NCI-H1694 (cell line): Measurements from ENCODE around the gene SCAPER.
A peak's percentile ranks its signal among the peaks of the same experiment; 100 is the strongest.
"Not testable (repeated sequence)": the region's sequence is repeated elsewhere in the genome, so short reads cannot be mapped to it uniquely, and the experiment has no call there.

Source experiments
- DNase-seq: peaks from one replicate; lab custom pipeline; 2025; lab: John Stamatoyannopoulos, UW

The SCAPER gene

DNA sequence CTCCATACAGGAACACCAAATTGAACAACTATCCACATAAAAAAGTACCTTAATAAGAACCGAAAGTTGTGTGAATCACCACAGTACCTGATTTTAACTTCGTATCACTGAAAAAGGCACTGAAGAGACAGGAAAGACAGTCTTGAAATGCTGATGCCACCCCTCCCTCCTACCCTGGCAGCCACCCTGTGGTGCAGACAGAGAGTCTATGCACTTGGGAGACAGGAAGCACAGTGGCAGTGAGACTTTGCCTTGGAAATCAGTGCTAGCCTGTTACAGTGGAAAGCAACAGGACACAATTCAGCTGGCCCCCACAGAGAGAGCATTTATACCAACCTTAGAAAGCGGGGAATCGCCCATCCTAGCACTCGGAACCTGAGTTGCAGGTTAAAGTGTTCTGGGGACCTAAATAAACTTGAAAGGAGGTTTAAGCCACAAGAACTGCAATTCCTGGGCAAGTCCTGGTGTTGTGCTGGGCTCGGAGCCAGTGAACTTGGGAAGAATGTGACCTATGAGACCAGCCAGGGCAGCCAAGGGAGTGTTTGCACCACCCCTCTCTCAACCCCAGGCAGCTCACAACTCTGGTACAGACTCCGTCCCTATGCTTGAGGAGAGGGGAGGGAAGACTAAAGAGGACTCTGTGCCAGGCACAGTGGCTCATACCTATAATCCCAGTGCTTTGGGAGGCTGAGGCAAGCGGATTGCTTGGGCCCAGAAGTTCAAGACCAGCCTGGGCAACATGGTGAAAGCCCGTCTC is 328.4 kb downstream of the SCAPER start:
- DNase-seq: no peak

DNA sequence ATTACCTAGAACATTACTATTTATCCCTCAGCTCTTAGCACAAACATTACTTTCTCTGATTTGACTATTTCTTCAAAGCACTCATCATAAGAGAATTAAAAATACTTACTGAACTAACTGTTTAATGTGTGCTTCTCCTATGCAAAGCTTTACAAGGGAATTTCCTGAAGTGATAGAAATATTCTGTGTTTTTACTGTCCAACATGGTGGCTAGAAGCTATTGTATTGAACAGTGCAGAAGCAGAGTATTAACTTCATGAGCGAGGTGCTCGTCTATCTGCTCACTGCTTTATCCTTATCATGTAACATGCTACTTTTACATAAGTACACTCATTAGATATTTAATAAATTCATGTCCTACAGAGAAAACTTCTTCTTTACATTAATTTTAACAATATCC is 329.5 kb downstream of the SCAPER start:
- no peak for DNase-seq

DNA sequence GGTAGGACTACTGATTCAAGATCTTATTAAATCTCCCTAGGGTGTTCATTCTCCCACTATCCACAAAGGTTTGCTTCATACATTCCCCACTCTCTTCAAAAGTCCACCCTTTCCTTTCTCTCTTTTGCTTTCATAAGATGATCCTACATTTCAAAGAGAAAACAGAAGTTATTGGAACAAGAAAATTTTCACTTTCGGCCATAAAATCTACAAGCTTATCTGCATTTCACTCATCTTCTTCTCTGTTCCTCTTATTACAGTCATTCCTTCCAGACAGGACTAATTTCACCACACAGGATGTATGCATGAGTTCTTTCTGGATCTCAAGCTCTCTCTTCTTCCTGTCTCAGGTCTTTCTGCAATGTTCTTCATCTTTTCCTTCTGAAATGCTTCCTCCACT is 329.9 kb downstream of the SCAPER start:
- no peak for DNase-seq

DNA sequence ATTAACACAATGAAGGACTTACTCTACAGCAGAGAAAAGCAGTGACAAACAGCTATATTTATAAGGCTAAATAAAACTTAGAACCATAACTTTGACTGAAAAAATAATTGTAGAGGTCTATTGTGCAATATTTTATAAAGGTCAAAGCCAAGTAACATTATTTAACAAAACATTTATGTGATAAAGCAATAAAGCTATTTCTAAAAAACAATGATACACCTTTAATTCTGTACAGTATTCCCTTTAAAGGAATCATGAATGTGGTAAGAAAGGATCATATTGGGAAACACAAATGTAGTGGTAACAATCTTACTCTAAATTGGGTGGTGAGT is 332.2 kb downstream of the SCAPER start:
- no peak for DNase-seq

DNA sequence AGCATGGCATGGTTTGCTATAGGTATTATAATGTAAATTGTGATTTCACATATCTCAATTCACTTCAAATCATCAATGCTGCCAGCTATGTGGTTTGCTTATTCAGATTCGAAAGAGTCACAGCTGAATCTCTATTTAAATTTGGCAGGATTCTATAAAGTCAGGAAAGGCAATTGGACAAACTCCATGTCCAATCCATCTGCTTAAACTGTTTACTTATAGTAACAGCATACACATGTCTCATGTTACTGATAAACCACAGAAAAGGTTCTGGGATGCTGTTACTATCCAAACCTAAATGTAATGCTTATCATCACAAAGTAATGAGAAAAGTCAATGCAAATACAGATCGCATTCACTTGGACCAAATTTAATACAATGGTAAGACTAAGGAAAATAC is 338.9 kb downstream of the SCAPER start:
- peak; percentile 66 for DNase-seq

DNA sequence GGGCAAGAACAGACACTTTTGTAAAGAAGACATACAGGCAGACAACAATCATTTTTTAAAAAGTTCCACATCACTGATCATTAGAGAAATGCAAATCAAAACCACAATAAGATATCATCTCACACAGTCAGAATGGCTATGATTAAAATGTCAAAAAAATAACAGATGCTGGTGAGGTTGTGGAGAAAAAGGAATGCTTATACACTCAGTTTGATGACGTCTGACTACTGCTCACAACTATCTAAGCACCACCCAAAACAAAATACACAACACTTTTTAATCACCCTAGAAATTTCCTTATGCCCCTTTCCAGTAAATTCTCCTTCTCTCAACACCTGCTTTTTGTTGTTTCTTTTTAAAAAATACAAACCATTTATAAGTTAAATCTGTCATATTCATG is 339.8 kb downstream of the SCAPER start:
- DNase-seq: no peak

DNA sequence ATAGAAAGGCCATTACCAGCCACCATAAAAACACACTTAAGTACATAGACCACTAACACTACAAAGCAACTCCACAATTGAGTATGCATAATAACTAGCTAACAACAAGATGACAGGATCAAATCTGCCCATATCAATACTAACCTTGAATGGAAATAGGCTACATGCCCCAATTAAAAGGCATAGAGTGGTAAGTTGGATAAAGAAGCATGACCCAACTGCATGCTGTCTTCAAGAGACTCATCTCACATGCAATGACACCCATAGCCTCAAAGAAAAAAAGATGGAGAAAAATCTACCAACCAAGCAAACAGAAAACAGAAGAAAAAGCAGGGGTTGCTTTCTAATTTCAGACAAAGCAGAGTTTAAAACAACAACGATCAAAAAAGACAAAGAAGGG is 349.9 kb downstream of the SCAPER start:
- DNase-seq: no peak

DNA sequence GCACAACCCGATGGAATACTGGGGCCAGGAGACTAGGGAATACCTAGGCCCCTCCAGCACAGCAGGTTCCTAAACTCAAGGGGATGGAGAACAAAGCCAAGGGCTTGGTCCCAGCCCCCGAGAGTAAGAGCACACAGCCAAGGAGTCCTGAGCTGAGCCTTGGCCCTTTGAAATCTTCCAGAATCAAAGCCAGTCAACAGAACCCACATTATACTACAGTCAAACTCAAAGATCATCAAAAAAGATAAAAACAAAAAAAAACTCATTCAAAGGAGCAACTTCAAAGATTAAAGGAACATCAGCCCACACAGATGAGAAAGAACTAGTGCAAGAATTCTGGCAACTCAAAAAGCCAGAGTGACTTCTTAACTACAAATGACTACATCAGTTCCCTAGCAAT is 351.6 kb downstream of the SCAPER start:
- DNase-seq: no peak

DNA sequence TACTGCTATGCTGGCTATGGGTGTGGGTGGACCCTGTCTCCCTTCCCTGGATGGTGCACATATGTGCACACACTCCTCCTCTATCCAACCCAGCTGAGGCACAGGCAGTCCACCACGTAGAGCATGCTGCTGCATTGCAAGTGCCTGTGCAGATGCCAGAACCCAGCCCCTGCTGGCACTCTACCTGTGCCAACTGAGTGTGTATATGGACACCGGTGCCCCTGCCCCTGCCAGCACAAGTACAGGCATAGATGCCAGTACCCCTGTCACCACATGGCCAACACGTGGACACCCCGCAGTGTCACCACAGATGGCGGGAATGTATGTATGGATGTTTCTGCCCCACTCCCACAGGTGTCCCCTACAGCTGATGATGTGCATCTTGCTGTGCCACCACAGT is 352.0 kb downstream of the SCAPER start:
- DNase-seq: no peak

DNA sequence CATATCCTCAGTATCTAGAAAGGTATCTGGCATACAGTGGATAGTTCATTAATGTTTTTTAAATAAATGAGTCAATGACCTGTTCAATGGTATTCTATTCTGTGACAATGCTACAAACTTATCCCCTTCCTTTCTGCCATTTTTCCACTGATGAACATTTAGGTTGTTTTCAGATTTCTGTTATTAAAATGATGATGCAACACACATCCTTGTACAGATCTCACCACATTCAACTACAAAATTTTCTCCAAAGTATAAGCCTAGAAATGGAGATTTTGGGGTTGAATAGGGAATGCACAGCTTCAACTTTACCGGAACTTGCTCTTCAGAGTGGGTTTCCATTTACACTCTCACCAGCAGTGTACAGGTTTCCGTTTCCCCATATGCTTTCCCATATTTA is 358.3 kb downstream of the SCAPER start:
- no peak for DNase-seq

DNA sequence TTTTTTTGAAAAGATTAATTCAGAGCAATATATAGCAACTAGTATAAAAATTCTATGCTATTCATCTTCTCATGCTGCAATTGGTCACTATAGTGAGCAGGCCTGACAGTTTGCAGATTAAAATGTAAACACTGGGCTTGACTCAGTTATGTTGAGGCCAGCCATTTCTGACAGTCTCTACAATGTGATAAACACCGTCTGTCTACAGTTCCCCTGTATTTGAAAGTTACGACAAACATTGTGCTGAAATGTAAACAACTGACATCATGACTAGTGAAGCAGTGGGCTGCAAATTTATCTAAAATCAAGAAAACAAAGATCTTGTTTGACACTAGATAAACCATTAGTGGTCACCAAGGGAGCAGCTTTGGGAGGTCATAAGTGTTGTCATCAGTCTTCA is 371.1 kb downstream of the SCAPER start:
- DNase-seq: no peak

DNA sequence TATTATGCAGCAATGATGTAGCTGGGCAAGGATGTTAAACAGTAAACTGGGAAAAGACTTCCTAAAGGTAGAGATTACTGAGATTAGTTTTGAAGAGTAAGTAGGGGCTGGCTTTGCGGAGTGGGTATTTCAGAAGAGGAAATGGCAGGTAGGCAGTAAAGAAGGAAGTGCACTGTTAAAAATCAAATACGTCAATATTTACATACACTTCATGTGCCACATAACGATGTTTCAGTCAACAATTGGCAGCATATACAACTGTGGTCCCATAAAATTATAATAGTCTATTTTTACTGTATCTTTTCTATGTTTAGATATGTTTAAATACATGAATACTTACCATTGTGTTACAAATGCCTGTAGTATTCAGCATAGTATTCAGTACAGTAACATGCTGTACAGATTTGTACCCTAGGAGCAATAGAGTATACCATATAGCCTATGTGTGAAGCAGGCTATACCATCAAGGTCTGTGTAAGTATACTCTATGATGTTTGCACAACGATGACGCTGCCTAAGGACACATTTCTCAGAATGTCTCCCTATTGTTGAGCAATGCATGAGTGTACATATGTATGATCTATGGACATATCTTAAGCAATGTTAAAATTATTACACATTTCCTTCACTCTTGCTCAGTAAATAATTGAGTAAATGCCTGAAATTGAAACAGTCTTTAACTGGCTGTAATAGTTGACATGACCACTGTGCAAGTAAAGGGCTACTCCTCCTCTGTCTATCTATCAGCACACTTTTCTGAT is 371.9 kb downstream of the SCAPER start:
- DNase-seq: no peak

DNA sequence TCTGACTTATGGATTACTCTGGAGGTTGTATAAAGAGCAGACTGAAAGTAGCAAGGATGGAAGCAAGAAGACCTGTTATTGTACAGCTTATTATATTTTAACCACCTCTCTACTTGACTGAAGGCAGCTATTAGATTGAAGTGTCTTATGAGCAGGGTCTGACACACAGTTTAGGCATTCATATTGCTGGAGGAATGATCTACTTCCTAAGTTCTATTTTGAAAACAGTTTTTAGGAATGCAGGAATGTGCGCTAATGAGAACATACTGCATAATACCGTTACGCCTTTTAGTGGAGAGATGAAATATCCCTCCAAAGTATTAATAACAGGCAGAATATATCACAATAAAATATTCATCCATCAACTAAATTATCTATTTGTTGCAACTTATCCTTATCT is 375.2 kb downstream of the SCAPER start:
- DNase-seq: no peak

DNA sequence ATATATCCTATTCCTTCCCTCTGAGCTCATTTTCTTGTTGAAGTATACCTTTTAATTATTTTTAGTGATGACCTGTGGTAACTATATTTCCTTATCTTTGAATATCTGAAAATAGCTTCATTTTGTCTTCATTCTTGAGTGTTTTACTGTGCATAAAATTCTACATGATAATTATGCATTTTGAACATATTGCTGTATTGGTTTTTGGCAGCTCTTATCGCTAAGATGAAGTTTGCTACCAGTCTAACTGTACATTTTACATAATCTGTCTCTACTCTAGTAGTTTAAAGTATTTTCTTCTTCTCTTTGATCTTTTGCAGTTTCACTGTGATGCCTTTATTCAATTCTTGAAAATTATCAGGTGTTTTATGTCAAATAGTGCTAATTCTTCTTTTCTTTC is 379.0 kb downstream of the SCAPER start:
- DNase-seq: no peak

DNA sequence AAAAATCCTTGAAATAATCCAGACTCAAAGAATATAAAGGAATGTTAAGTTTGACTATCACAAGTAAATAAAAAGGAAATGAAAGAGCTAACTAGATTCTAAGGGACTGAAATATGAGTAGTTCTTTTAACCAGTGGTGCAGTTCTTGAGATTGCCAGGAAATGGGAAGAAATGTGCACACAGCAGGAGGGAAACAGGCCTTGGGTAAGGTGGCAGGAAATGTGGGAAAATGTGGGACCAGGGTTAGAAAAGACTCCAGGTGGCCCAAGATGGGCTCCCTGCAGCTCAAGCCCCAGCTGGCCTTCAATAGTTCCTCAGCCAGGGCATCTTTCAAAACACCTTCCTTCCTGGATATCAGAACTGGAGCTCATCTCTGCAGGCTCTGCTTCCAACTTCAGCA is 387.2 kb downstream of the SCAPER start:
- no peak for DNase-seq

DNA sequence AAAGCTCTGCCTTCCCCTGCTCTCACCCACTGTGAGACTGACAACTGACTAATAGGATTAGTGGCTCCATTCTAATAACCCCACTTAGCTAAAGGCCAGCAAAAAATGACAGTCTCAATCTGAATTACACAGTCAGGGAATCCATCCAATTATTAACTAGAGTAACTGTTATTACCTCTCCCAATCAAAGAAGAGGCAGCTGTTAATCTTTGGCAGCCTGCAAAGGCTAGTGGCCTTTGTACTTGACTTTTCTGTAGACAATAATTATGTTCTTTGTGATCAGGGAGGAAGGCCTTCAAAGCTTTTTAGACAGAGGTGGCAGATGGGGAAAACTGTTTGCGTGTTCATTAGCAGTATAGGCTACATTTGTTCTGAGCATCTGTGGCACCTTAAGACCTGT is 390.9 kb downstream of the SCAPER start:
- peak; percentile 42 for DNase-seq

DNA sequence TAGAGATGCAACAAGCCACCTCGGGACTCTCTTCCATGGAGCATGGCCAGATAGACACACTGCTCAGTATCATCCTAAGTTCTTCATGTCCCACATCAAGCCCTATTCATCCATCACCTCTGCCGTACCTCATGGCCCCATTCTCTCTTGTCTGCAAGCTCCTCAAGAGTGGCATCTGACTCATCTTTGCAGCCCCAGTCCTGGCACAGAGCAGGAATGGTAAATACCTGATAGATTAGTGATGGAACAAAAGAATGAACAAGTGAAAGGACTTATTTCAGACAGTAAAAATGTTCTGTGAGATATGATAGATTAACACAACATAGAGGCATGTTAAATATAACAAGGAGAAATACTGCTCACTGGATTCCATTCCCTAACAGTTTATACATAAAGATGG is 392.2 kb downstream of the SCAPER start:
- DNase-seq: no peak

DNA sequence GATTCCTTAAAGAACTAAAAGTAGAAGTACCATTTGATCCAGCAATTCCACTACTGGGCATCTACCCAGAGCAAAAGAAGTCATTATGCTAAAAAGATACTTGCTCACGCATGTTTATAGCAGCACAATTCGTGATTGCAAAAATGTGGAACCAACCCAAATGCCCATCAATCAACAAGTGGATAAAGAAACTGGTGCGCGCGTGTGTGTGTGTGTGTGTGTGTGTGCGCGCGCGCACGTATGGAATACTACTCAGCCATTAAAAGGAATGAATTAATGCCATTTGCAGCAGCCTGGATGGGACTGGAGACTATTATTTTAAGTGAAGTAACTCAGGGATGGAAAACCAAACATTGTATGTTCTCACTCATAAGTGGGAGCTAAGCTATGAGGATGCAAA is 394.5 kb downstream of the SCAPER start:
- DNase-seq: not testable (repeated sequence)

DNA sequence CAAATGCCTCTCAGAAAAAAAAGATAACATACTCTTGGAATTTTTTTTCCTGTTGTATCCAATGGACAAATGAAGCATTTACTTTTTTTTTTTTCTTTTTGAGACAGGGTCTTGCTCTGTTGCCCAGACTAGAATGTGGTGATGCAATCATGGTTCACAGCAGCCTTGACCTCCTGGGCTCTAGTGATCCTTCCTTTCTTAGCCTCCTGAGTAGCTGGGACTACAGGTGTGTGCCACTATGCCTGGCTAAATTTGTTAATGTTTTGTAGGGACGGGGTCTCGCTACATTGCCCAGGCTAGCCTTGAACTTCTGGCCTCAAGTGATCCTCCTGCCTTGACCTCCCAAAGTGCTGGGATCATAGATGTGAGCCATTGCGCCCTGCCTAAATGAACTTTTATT is 401.3 kb downstream of the SCAPER start:
- DNase-seq: no peak

DNA sequence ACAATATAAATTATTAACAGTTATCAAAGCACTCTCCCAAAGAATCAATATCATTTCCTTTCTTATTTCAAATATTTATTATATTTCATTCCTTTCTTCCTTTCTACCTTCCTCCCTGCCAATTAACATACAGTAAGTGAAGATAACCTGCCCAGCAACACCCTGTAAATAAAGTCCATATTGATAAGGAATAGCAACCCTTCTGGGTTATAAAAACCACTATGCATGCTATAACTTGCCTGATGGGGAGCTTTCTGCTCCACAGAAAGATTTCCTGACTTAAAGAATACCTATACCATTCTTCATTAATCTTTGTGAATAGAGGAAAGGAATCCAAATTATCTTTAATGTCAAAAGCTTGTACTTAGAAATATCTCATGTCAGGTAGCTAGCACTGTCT is 402.0 kb downstream of the SCAPER start:
- DNase-seq: no peak

DNA sequence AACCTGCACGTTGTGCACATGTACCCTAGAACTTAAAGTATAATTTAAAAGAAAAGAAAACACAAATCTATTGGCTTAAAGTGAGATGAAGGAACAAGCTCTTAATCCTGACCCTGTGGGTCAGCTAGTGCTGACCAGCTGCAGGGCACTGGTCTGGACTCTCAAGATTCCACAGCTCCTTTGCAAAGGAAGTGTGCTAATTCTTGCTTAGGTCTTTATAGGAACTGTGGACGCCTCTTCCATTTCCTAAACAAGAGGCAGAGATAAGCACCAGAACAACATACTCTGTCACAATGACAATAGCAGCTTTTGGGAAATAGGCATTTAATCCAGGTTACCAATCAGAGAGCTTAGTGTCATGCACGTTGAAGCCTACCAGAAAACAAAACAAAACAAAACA is 402.5 kb downstream of the SCAPER start:
- no peak for DNase-seq

DNA sequence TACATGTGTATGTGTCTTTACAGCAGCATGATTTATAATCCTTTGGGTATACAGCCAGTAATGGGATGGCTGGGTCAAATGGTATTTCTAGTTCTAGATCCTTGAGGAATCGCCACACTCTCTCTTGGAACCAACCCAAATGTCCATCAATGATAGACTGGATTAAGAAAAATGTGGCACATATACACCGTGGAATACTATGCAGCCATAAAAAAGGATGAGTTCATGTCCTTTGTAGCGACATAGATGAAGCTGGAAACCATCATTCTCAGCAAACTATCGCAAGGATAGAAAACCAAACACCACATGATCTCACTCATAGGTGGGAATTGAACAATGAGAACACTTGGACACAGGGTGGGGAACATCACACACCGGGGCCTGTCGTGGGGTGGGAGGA is 403.0 kb downstream of the SCAPER start:
- not testable (repeated sequence) for DNase-seq

DNA sequence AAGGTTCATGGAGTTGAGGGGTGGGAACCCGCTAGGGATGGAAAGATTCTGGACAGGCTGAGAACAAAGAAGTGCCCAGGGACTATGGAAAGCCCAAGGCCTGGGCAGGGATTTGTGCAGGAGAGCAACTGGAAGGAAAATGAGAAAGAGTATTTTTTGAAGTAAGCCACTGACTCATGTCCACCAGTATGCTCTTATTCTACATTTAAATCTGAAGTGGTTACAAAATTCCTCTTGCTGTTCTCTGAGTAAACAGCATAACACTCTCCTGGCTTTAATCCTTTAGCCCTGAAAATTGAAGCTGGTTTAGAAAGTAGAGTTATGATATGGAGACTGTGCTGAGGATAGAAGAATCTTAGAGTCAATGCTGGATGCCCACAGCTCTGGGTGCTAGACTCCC is 403.4 kb downstream of the SCAPER start:
- DNase-seq: no peak

DNA sequence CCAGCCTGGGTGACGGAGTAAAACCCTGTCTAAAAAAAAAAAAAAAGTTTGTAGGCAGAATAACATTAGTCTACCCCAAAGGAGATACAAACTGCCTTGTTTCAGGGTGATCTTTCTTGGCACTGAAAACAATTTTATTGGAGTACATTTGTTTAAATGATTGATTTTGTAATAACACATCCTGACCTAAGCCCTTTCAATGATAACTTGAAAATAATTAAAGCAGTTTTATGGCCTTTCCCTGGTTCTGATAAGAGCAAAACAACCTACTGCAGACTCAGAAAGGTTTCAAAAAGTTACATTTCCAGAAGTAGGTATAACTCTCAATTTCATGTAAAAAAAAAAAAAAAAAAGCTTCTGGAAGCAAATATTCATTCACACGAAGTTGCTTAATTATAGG is 404.1 kb downstream of the SCAPER start:
- DNase-seq: no peak
